SH-SY5Y (cell line): ENCODE measurements around the gene MAL.

Source experiments
- GATA2 ChIP-seq: IDR thresholded peaks from 2 replicates; pipeline ENCODE4 v1.6.1; 2011; ENCODE audit warnings: mild to moderate bottlenecking, low read depth, low read length
- GATA3 ChIP-seq: IDR thresholded peaks from 2 replicates; pipeline ENCODE4 v1.6.1; 2011; ENCODE audit warnings: low read depth, mild to moderate bottlenecking, low read length, moderate library complexity

DNA sequence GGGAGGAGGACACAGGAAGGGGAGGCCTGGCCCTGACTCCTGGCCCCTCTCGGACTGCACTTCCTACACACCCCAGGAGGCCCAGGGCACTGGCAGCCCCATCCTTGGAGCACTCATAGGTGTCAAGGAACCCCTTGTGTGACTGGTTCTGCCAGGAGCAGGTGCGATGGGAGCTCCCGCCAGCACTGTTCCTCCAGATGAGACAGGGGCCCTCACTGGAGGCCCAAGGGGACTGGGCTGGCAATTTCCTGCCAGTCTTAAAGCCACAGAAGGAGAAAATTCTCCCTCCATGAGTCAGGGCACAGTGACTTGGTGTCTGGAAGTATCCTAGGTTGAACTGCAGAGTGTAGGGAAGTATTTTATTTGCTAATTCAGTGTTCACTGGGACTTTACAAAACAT is 42.8 kb upstream of the MAL start:
- TF ChIP-seq GATA2 (no peak), GATA3 (no peak)
